ENCODE data around the gene MAG. TPM values are rescaled to one million over a fixed set of nuclear protein-coding genes. Genes with fewer than 3 reads are reported as not detected.

The MAG gene
- total RNA-seq, 1 donor from 2014 or later: not detected

DNA sequence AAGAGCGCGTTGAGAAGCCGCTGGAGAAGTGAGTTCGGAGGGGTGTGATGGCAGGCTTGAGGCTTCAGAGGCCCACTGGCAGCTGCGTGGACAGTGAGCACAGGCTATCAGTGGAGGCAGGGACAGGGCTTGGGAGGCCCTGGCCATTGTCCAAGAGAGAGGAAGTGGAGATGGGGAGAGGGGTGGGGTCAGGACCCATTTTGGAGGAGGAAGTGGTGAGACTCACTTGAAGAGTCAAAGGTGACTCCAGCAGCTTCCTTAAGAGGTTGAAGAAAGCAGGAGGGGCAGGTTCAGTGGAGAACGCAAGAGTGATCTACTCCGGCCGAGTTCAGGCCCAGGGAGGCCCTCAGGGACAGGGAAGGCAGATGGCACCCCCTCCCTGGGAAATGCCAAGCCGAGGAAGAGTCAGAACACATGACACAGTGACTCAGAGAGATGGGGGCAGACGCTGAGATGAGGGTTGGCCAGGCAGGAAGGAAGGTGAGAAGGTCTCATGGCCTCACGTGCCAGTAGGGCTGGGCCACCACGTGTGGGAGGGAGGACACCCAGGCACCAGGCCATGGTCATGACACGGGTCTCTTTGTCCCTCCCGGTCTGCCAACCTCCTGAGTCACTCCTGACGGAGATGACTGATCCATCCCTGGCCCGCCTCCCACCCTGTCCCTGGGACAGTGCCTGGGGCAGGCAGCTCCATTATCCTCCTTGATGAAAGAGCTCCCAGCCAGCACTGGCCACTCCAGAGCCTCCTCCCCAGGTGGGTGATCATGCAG, 26.9 kb downstream of the MAG start:
- DNase-seq: no peak
- peaks cover 2% of the 10 kb centered on the region for H3K36me3 Mint-ChIP-seq (ENCODE audit: low read depth)
- H3K27me3 Mint-ChIP-seq: peaks cover 2% of the 10 kb centered on the region
- peak overlapping the region; percentile 5 for H3K4me3 Mint-ChIP-seq
- H3K27ac Mint-ChIP-seq: peak overlapping the region; percentile 58
- intact Hi-C loops (cut with micrococcal nuclease): no loop called here
- H3K4me1 Mint-ChIP-seq: peaks cover 7% of the 10 kb centered on the region
- no peaks in the 10 kb centered on the region for H3K9me3 Mint-ChIP-seq

DNA sequence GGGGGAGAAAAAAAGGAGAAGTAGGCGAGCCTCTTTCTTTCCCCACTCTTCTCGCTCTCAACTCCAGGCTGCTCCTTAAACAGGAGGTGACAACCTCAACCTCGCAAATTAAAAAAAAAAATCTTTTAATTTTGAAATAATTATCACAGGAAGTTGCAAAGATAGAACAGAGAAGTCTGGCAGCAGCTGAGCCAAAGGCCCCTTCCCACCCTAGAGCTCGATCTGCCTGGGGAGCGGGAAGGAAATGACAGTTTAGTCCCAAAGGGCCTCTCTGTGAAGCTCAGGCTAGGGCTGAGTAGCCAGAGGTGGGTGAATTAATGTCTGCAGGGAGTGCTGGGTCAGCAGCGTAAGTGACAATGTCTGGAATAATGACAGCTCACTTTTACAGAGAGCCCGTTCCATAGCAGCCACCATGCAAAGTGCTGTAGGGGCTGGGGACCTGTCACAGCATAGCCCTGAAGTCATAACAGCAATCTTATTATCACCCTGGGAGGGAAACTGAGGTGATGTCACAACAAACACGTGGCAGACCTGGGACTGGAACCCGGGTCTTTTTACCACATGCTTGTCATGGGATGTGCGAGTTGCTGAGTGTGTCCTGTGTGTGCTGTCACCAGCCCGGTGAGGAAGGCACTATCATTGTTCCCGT, 28.2 kb downstream of the MAG start:
- DNase-seq: no peak
- Mint-ChIP-seq H3K9me3 (no peaks in the 10 kb centered on the region), H3K27ac (no peak overlapping the region), H3K4me1 (peaks cover 7% of the 10 kb centered on the region), H3K36me3 (ENCODE audit: low read depth) (peaks cover 2% of the 10 kb centered on the region), H3K4me3 (no peak overlapping the region), H3K27me3 (peaks cover 5% of the 10 kb centered on the region)
- intact Hi-C loops (cut with micrococcal nuclease): no loop called here

DNA sequence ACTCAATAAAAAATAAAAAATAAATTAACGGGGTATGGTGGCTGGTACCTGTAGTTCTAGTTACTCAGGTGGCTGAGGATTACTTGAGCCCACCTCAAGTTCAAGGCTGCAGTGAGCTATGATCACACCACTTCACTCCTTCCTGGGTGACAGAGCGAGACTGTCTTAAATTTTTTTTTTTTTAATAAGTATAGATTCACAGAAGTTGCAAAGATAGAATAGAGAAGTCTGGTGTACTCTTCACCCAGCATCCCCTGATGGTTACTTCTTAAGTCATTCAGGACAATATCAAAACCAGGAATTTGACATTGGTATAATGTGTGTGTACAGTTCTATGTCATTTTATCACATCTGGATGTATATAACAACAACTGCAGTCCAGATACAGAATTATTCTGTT, 29.3 kb downstream of the MAG start:
- H3K36me3 Mint-ChIP-seq (ENCODE audit: low read depth): peaks cover 2% of the 10 kb centered on the region
- H3K27ac Mint-ChIP-seq: no peak overlapping the region
- no peak for DNase-seq
- H3K27me3 Mint-ChIP-seq: peaks cover 10% of the 10 kb centered on the region
- H3K4me3 Mint-ChIP-seq: no peak overlapping the region
- intact Hi-C loops (cut with micrococcal nuclease): no loop called here
- H3K4me1 Mint-ChIP-seq: peaks cover 7% of the 10 kb centered on the region
- H3K9me3 Mint-ChIP-seq: no peaks in the 10 kb centered on the region

DNA sequence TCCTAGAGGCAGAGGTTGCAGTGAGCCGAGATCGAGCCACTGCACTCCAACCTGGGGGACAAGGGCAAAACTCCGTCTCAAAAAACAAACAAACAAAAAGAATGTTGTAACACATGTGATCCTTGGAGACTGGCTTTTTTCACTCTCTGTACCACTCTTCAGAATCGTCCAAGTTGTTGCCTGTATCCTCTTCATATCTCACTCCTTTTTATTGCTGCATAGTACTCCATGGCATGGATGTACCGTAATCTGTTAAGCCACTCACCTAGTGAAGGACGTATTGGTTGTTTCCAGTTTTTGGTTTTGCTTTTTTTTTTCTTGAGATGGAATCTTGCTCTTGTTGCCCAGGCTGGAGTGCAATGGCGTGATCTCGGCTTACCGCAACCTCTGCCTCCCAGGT, 30.1 kb downstream of the MAG start:
- Mint-ChIP-seq H3K9me3 (no peaks in the 10 kb centered on the region), H3K27ac (no peak overlapping the region), H3K4me3 (no peak overlapping the region), H3K36me3 (ENCODE audit: low read depth) (peaks cover 2% of the 10 kb centered on the region), H3K4me1 (peaks cover 7% of the 10 kb centered on the region), H3K27me3 (peaks cover 12% of the 10 kb centered on the region)
- no peak for DNase-seq
- intact Hi-C loops (cut with micrococcal nuclease): no loop called here

DNA sequence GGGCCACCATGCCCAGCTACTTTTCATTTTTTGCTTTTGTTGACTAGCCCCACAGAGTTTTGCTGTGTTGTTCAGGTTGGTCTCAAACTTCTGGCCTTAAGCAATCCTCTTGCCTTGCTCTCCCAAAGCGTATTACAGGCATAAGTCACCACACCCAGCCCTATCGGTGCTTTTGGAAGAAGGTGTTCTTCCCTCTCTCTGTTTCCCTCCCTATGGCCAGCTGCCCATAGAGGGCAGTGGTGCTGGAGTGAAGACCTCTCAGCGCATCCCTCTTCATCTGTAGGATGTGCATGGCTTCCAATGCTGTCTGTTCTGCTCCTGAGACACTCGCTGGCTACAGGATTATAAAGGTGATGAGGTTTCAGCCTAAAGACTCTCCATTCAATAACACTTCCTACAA, 35.7 kb downstream of the MAG start:
- Mint-ChIP-seq H3K4me3 (no peak overlapping the region), H3K36me3 (ENCODE audit: low read depth) (no peaks in the 10 kb centered on the region), H3K27ac (no peak overlapping the region), H3K27me3 (peaks cover 10% of the 10 kb centered on the region), H3K4me1 (peaks cover 12% of the 10 kb centered on the region), H3K9me3 (no peaks in the 10 kb centered on the region)
- DNase-seq: no peak
- intact Hi-C loops (cut with micrococcal nuclease): no loop called here

DNA sequence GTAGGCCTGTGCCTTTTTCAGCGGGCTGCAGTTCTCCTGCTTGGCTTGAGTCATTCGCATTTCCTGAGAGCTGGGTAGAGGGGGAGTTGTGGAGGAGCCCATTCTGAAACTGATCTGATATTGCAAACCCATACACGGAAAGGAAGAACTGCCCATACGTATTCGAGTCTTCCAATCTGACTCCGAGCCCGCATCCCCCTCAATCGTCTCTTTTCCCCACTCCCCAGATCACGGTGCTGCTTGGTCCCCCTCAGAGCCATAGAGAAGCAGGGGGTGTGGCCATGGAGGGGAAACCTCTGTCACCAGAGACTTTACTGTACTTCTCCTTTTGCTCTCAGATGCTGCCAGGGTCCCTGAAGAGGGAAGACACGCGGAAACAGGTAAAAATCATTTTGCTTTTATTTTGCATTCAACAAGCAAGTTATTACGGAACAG, 36.9 kb downstream of the MAG start, which contains the start of gene CD22:
Gene CD22 (plus strand): TSS at position 337 of the 435 bp plus-strand sequence. CDS start 2,854 bp downstream, outside the sequence.
- Mint-ChIP-seq H3K27ac (peak within 1 kb of the TSS; percentile 31), H3K4me1 (peaks cover 23% of the 10 kb centered on the region), H3K4me3 (peak within 1 kb of the TSS; percentile 29), H3K27me3 (peaks cover 10% of the 10 kb centered on the region), H3K9me3 (no peaks in the 10 kb centered on the region), H3K36me3 (ENCODE audit: low read depth) (no peaks in the 10 kb centered on the region)
- intact Hi-C loops (cut with micrococcal nuclease): no loop called here
- no peak for DNase-seq

DNA sequence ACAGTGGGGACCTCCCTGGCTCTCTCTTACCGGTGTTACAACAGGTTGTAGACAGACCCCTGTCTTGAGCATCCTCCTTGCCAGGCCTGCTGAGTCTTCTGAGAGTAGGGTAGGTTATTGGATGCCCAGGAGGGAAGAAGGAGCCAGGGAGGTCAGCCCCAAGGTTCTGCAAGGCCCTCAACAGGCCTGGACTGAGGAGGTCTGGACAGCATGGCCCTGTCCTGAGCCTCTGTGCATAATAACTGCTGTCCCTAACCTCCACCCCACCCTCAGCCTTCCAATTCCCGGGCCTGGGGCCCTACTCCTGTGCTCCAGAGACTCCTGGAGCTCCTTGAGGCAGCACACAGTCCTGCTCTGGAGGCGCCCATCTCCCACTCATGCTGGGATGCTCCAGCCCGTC, 37.4 kb downstream of the MAG start:
- DNase-seq: no peak
- no peaks in the 10 kb centered on the region for H3K36me3 Mint-ChIP-seq (ENCODE audit: low read depth)
- peaks cover 10% of the 10 kb centered on the region for H3K27me3 Mint-ChIP-seq
- no peak overlapping the region for H3K27ac Mint-ChIP-seq
- no peaks in the 10 kb centered on the region for H3K9me3 Mint-ChIP-seq
- peaks cover 26% of the 10 kb centered on the region for H3K4me1 Mint-ChIP-seq
- intact Hi-C loops (cut with micrococcal nuclease): no loop called here
- H3K4me3 Mint-ChIP-seq: peak overlapping the region; percentile 29

DNA sequence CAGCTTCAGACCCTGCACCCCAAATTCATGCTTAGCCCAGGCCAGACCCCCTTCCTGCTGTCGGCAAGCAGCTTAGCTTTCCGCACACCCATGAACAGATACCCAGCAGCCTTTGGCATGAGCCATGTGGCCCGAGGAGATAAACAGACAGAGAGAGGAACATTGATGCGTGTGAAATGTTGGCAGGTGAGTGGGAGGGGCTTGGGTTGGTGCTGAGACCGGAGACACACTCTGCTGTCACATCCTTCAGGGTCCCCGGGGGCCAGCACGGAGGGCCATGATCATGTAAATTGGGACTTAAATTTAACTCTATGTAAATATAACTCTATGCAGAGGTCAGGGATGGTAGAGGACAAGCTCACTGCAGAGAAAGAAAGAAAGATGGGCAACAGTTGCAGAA, 38.5 kb downstream of the MAG start:
- intact Hi-C loops (cut with micrococcal nuclease): no loop called here
- Mint-ChIP-seq H3K4me3 (no peak overlapping the region), H3K27ac (no peak overlapping the region), H3K27me3 (peaks cover 6% of the 10 kb centered on the region), H3K36me3 (ENCODE audit: low read depth) (no peaks in the 10 kb centered on the region), H3K9me3 (no peaks in the 10 kb centered on the region), H3K4me1 (peaks cover 28% of the 10 kb centered on the region)
- DNase-seq: no peak

DNA sequence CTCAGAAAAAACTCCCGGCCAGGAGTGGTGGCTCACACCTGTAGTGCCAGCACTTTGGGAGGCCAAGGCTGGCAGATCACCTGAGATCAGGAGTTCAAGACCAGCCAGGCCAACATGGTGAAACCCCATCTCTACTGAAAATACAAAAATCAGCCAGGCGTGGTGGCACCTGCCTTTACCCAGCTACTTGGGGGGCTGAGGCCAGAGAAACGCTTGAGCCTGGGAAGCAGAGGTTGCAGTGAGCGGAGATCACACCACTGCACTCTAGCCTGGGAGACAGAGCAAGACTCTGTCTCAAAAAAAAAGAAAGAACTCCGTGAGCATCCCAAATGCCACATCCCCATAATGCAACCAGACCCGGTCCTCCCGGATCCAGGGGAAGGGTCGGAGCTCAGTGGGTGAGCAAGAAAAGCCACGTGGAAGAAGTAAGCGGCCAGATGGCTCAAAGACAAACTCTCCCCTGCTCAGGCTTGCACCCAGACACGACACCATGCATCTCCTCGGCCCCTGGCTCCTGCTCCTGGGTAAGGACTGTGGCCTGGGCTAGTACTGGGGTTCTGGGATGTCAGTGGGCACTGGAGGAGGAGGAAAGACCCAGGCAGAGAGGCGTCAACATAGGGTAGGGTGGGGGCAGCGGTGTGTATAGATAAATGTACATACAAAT, 39.7 kb downstream of the MAG start:
- intact Hi-C loops (cut with micrococcal nuclease): loop anchor here (2.0 kb wide), 1 partner anchor 15 kb away; the partner anchor contains the start of gene FFAR1
- no peak overlapping the region for H3K27ac Mint-ChIP-seq
- no peaks in the 10 kb centered on the region for H3K27me3 Mint-ChIP-seq
- no peak for DNase-seq
- no peaks in the 10 kb centered on the region for H3K36me3 Mint-ChIP-seq (ENCODE audit: low read depth)
- H3K9me3 Mint-ChIP-seq: no peaks in the 10 kb centered on the region
- H3K4me1 Mint-ChIP-seq: peaks cover 30% of the 10 kb centered on the region
- no peak overlapping the region for H3K4me3 Mint-ChIP-seq

DNA sequence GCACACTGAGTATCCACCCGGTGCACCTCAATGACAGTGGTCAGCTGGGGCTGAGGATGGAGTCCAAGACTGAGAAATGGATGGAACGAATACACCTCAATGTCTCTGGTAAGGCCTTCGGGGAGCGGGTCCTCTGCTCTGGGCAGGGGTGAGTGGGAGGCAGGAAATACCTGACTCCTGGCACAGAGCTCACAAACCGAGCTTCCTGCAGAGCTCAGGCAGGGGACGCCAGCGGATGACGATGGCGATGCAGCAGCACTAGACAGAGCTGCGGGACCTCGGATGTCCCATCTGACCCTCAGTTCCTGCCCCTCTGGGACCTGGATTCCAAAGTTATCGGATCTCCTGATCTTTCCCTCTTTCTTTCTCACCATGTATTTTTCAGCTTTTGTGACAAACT, 40.9 kb downstream of the MAG start:
- Mint-ChIP-seq H3K9me3 (no peaks in the 10 kb centered on the region), H3K36me3 (ENCODE audit: low read depth) (no peaks in the 10 kb centered on the region), H3K27ac (peak overlapping the region; percentile 75), H3K4me1 (peaks cover 31% of the 10 kb centered on the region), H3K4me3 (peak overlapping the region; percentile 45), H3K27me3 (no peaks in the 10 kb centered on the region)
- DNase-seq: peak; percentile 78
- intact Hi-C loops (cut with micrococcal nuclease): loop anchor here (2.0 kb wide), 1 partner anchor 14 kb away; the partner anchor contains the start of gene FFAR1

DNA sequence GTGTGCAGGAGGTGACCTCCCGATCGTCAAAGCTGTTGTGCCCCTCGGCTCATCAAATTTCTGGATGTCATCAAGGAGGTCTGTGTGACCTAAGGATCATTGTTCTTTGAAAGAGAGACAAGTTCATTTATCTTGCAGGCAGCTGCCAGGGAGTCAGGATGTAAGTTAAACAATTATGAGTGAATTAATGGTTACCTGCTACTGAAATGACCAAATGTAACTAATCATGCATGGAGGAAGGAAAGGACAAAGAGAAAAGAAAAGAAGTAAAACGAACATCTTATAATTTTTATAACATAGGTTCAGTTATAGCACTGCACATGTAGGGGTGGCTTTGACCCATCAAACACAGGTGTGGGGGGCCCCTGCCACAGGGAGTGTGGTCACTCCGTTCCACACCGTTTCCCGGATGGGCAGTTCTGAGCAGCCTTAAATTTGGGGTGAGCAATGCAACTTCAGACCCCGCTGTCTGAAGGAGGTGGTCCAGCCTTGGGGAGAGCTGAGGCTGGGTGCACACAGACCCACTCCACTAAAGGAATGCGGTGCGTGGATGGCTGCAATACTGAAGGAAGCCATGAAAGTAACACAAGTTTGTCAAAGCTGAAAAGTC, 42.3 kb downstream of the MAG start:
- Mint-ChIP-seq H3K4me3 (no peak overlapping the region), H3K27me3 (no peaks in the 10 kb centered on the region), H3K9me3 (no peaks in the 10 kb centered on the region), H3K27ac (no peak overlapping the region), H3K36me3 (ENCODE audit: low read depth) (no peaks in the 10 kb centered on the region), H3K4me1 (peaks cover 25% of the 10 kb centered on the region)
- intact Hi-C loops (cut with micrococcal nuclease): no loop called here
- DNase-seq: no peak

DNA sequence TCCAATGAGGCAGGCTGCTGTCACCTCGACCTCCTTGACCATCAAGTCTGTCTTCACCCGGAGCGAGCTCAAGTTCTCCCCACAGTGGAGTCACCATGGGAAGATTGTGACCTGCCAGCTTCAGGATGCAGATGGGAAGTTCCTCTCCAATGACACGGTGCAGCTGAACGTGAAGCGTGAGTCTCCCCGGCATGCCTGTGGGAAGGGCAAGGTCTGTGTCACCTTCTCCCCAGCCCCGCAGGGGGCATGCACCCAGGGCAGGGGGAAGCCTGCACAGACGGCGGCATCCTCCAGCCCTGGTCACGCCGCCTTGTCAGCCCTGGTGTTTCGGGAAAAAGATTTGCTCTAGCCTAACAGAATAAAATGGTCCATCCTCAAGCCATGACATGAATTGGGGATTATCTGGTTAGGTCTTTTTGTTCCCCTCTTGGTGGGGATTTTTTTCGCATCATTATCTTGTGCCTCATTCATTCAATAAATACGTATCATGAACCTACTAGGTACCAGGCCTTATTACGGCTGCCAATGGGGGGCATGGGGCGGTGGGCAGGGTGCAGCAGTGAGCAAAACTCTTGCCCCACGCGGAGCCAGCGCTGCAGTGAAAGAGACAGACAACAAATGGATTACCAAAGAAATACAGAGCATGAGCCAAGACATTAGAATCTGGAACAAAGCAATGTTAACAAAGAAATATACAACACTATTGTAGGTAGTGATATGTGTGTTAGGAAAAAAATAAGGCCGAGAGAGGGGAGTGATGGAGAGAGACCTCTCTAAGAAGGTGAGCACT, 44.4 kb downstream of the MAG start:
- H3K4me1 Mint-ChIP-seq: peaks cover 21% of the 10 kb centered on the region
- H3K36me3 Mint-ChIP-seq (ENCODE audit: low read depth): no peaks in the 10 kb centered on the region
- peak overlapping the region; percentile 49 for H3K27ac Mint-ChIP-seq
- H3K9me3 Mint-ChIP-seq: no peaks in the 10 kb centered on the region
- intact Hi-C loops (cut with micrococcal nuclease): no loop called here
- no peaks in the 10 kb centered on the region for H3K27me3 Mint-ChIP-seq
- H3K4me3 Mint-ChIP-seq: no peak overlapping the region
- no peak for DNase-seq

Data from activated CD4-positive, alpha-beta T cell treated with anti-CD3 and anti-CD28 coated beads, Interleukin-2, amount 10 ng/mL, durations not matched to agents 24 days and 14 days (primary cell).